HK-2 (cell line): ENCODE results near the gene EPS8.
"Not testable (repeated sequence)": the region's sequence is repeated elsewhere in the genome, so short reads cannot be mapped to it uniquely, and the experiment has no call there.

Experiments
- DNase-seq: peaks from one replicate; pipeline ENCODE4 v3.0.0-alpha.2; 2018; ENCODE audit not compliant: unreplicated experiment

Gene EPS8

DNA sequence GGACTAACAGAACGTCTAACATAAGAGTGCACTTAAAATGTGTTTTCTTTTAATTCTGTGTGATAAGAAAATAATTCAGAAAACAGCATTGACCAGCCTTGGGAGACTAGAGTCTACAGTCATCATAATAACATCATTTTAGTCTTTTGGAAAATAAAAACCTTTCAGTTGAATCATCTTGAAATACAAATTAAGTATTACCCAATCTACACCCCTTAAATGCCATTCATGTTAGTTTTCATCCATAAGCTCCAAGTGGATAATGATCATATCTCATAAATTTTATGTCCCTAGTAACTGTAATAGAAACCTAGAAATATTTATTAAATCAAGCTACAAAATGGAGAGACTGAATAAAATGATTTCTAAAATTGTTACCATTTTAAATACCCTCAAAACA, 32.4 kb downstream of the EPS8 start:
- no peak for DNase-seq

DNA sequence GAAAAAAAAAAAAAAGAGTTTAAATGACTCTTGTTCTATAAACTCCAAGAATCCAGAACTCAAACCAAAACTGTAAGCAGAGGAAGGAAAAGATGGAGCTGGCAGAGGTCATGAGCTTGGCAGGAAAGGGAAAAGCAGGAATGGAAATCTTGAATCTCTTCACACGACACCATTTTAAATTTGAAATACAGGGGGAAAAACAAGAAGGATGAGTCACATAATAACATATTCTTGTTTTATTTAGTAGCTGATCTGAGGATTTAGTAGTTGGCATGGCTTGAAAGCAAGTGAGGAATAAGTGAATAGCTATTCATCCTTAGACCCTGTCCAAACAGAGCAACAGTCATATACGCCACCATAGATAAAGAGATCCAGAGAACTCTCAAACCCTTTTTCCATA, 35.0 kb downstream of the EPS8 start:
- no peak for DNase-seq

DNA sequence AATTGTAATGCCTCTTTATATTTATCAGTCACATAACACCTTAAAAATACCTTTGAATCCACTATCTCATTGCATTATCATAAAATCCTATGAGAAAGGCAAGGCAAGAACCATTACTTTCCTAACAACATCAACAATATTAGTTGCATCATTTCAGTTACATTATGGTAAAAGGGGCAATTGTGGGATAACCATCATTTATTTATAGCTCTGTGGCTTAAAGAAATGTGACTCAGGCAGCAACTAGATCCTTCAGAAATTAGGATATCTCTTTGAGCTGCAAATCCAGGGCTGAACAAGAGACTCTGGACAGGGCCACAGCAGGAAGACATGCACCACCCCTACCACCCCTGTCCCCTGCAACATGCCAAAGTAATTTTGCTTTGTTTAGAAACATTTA, 36.4 kb downstream of the EPS8 start:
- DNase-seq = no peak

DNA sequence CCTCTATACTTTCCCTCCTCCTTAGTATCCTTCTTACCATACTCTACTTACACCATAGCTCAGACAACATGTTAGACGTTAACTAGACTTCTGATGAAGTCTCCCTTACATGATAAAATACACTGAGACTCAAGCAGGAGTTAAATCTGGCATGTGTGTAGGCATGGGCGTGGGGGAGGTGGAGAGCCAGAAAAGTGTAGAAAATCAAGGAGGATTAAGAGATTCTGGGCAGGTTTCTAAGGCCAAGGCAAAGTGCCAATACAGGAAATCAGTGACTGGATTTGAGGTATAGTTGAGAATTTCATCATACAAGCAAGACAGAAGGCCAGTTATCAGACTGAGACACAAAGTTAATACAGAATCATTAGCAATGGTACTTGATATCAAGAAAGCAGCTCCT, 37.4 kb downstream of the EPS8 start:
- no peak for DNase-seq

DNA sequence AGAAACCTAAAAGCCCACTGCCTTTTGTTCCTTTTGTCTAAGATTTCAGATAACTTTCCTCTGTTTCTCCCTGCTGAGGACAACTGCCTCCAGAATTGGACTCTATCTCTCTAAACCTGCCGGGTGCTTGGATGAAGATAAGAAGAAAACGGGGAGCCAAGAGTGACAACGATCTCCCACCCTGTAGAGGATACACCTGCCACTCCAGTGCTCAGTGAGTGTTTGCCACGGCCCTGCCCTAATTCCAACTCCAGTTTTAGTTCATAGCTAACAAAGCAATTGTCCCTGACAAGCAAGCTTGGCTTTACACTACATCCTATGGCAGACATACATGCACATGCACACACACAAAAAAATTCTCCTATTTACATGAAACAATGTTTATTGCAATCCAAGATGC, 39.3 kb downstream of the EPS8 start:
- DNase-seq = no peak

DNA sequence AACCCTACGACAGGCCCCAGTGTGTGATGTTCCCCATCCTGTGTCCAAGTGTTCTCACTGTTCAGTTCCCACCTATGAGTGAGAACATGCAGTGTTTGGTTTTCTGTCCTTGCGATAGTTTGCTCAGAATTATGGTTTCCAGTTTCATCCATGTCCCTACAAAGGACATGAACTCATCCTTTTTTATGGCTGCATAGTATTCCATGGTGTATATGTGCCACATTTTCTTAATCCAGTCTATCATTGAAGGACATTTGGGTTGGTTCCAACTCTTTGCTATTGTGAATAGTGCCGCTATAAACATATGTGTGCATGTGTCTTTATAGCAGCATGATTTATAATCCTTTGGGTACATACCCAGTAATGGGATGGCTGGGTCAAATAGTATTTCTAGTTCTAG, 47.3 kb downstream of the EPS8 start:
- not testable (repeated sequence) for DNase-seq

DNA sequence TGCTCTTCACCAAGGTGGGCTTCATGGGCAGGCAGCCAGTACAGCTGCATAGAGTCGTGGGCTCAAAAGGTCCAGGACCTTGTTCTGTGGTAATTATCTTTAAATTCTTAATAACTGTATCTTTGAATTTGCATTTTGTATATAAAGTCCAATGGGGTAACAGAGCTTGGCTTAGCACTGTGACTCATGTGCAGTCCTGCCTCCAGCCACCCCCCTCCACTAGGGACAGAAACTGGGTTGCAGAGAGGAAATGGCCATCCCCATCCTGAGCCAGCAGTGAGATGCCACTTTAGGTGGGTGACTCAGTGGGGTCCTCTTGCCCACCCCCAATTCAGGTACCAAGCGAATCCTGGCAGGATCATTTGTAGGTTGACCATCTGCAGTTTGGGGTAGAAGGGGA, 48.1 kb downstream of the EPS8 start:
- DNase-seq = no peak

DNA sequence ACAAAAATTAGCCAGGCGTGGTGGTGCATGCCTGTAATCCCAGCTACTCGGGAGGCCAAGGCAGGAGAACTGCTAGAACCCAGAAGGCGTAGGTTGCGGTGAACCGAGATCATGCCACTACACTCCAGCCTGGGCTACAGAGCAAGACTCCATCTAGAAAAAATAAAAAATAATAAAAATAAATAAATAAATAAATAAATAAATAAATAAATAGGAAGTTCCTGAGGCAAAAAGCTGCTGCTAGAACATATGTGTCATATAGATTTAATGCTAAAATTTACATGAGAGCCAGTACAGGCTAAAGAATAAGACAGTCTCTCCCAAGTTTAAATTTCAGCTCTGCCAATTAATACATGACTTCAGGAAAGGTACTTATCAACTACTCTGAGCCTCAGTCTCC, 48.8 kb downstream of the EPS8 start:
- DNase-seq = not testable (repeated sequence)

DNA sequence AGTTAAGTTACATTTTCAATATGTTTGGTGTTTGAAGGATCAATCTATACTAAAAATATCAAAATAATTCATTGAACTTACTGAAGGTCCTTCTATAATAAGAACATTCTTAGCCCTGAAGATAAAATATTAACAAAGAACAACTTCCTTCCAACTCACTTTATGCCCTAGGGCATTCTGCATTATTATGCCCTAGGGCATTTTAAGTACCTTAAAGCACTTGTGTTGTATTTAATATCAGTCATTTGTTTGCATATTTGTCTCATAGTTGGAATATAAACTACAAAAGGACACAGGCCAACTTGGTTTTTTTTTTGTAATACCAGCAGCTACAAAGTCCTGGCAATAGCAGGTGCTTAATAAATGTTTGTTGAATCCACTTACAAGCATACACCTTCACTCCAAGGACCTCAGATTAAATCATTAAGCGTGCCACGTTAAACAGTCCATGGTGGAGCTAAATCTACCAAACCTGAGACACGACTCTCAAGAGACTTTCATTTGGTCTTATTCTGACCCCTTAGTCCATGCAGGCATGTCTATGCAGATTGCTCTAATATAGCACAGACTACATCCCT, 50.7 kb downstream of the EPS8 start:
- no peak for DNase-seq

DNA sequence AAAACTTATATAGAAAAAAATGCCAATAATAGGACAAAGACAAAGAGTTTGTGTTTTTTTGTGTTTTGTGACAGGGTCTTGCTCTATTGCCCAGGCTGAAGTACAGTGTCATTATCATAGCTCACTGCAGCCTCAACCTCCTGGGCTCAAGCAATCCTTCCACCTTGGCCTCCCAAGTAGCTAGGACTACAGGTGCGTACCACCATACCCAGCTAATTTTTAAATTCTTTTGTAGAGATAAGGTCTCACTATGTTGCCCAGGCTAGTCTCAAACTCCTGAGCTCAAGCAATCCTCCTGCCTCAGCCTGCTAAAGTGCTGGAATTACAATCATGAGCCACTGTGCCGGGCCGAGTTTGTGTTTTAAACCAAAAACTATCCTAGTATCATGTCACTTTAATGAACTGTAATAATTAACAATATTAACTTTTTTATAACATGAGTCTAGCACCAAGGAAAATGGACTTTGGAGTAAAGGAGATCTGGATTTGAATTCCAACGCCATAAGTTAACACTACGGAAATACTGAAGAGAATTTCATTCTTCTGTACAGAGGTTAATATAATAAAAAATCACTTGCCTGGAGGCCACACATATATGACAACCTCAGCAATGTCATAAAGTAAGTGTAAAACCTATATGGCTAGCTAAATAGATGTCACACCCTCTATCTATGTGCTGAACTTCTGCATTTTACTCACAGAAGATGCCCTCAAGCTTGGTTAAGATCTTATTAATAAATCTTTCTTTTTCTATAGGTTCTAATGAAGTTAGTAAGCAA, 53.2 kb downstream of the EPS8 start:
- DNase-seq = no peak

DNA sequence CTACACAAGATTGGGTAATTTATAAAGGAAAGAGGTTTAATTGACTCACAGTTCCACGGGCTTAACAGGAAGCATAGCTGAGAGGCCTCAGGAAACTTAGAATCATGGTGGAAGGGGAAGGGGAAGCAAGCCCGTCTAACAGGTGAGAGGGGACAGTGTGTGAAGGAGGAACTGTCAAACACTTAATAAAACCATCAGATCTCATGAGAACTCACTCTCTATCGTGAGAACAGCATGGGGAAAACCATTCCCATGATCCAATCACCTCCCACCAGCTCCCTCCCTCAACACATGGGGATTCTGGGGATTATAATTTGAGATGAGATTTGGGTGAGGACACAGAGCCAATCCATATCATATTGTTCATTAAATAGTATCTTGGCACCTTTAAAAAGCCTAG, 56.1 kb downstream of the EPS8 start:
- DNase-seq = no peak

DNA sequence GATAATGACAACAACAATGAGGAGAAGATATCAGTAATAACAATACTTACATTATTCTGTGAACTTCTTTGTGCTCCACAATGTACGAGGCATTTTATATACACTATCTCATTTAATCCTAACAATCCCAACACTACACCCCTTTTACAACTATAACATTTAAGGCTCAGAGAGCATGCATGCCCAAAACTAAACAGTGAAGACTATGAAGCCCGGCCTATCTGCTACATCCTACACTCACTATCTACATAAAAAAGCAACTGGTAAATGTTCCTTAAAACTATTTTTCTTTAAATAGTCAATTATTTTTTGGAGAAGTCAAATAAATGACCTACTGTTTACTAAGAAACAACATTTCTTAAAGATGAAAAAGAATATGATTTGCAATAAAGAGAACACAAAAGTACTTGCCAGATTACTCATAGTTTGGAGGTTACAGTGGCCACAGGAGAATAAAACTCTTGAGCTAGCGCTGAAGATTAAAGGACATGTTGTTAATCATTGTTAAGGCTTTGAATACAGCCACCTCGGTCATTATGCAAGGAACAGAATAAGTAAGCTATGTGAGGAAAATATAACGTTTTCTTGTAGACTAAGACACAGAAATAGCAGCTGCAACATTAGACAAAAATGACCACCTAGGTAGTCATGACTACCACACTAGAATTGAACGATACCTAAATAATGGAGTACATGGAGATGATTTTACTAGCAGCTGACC, 56.7 kb downstream of the EPS8 start:
- no peak for DNase-seq

DNA sequence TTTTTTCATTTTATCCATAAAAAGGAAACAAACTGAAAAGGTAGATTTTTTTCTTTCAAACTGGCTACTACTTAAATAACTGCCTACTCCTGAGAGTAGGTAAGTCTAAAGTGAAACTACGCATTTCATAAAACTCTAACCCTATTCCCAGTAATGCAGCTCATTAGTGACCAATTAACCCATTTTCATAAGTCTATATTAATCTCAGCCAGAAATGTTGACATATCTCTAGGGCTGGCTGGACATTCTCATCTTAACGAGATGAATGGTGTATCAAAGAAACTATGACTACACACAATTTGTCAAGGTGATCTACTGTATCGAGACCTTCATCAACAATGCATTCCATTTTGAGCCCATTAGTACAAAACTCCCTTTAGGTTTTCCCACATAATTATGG, 57.2 kb downstream of the EPS8 start:
- no peak for DNase-seq

DNA sequence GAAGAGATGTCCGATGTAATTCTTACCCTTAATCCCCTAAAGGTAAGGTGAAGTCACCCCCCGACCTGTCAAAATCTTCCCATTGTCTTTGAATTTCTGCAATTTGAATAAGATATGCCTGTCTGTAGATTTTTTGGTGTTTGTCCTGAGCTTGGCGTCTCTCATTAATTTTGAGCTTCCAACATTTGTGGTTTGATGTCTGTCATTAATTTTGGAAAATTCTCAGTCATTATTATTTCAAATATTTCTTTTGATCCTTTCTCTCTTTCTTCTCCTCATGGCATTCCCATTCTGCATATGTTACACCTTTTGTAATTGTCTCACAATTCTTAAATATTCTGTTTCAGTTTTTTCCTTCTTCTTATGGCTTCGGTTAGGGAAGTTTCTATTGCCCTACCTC, 60.1 kb downstream of the EPS8 start:
- DNase-seq = no peak

DNA sequence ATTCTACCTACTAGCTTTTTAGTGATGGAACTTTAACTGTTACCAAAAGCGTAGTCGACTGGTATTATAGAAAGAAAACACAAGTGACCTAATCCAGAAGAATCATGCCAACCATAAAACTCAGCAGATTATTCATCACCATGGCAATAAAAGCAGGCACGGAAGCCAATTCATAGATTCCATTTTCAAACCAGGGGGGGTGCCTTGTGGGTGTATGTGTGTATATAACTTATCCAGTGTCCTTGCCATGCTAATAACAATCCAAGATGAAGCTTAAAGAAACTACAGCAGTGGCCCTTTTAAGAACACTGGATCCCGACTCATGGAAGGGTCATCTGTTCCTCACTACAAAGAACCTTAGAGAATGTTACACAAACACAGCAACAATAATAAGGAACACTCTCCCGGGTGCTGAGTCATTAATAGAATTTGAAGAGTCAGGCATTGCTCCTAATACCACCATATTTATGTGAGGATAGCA, 61.0 kb downstream of the EPS8 start:
- no peak for DNase-seq

DNA sequence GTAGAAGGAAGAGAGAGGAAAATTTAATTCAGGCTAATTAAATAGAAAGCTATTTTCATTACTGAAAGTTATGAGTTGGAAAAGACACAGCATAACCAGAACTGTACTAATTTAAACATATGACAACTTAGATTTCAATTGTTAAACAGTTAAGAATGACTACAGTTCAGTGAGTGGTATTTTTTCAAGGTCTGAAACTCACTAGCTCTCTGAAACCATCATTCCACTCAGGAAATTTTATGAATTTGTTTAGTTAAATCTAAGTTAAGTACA, 62.4 kb downstream of the EPS8 start:
- DNase-seq = no peak

DNA sequence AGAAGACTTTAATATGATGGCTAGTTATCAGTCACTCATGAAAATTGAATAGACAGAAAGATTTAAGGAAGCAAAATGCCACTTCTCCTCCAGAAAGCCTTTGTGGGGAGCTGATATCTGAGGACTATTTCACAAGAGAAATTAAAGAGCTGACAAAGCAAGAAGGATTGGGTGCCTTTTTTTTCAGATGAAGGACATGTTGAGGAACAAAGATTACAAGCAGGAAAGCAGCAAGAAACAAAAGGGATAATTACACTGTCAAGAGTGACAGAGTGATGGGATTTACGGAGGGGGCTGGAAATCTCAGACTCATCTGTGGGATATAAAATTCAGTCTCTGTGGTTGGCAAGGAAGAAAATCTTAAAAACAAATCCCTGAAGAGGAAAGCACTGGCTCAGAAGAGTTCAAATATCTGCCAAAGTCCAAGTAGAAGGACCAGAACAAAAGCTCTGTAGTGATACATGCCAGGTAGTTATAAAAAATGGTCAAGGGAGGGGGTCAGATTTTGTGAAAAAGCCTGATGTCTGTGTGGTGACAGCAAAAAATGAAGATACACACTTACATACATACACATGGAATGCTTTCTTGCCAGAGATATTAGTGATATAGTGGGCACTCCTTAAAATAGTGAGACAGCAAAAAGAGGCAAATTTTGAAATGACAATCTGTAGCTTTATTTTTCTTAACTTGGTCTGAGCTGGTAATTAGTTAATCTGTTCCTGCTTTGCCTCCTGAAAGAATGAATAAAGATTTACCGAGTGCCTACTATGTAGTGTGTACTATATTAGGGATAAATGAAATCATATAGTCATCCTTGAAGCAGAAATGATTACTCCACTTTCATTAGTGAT, 62.9 kb downstream of the EPS8 start:
- no peak for DNase-seq

DNA sequence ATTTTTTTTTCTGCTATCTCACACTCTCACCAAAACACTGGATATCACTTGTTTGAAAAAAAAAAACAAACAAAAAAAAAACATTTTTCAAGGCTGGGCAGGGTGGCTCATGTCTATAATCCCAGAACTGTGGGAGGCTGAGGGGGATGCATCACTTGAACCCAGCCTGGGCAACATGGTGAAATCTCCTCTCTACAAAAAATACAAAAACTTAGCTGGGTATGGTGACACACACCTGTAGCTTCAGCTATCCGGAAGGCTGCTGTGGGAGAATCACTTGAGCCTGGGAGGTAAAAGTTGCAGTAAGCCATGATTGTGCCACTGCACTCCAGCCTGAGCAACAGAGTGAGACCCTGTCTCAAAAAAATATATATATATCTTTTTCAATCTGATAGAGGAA, 66.2 kb downstream of the EPS8 start:
- no peak for DNase-seq

DNA sequence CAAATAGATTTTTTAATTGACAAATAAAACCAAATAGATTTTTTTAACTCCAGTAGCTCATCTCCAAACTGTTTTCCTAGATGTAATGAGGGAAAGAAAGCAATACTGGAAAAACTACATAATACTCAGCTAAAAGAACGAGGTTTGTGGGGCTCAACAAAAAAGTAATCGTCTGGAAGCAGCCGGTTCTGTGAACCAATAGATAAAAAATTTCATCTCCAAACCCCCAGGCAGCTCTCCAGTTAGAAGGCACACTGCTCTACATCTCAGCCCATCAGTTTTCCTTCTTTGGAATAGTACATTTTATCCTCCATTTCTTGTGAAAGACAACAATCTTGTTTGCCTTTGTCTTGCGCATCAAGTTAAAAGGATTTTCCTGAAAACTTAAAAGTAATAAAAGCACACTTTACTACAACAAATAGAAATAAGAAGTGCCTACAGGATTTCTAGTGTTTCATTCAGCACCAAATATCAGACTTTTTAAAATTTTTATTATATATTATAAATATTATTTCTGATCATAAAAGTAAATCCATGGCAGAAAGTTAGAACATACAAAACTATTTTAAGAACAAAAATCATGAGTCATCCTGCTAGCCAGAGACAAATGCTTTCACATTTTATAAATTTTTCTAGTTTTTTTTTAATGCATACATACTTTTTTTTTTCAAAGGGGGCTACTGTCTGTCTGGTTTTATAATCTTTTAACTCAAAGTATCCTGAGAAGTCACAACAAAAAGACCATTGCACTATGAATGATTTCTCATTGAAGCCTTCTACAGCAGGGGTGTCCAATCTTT, 67.7 kb downstream of the EPS8 start:
- no peak for DNase-seq

DNA sequence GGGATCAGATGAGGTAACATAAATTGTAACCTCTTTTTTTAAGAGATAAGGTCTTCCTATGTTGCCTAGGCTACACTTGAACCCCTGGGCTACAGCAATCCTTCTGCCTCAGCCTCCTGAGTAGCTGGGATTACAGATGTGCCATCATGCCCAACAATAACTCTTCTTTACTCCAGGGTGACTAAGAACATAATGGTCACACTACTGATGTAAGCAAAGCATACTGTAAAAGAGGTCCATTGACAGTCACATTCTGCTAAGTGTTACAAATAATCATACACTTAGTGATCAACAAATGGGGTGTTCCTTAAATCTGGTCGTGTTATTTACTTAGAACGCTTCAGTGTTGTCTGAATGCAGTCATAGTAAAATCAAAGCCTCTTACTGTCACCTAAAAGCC, 68.9 kb downstream of the EPS8 start:
- no peak for DNase-seq

DNA sequence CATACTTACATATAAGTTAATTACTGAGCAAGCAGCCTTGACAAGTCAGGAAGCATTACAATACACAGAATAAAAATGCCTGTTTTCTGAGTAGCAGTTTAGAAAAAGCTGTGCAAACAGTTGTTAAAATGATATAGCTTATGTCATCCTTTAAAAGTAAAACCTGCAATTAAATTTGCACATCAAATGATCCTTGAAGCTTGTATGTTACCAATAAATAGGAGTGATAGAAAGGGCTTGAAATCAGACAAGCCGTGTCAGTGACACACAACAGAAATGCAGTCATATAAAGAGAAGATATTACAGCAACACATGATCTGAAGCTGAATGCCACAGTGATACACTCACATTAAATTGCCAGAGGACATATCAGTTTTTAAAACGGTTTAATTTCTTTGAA, 70.0 kb downstream of the EPS8 start:
- DNase-seq = no peak
